ENCODE results near the gene HDAC5.
"Not testable (repeated sequence)": the region's sequence is repeated elsewhere in the genome, so short reads cannot be mapped to it uniquely, and the experiment has no call there.

The HDAC5 gene

GRCh38 chr17:44123356-44124117 is at the start of gene HDAC5:
Gene HDAC5 (minus strand): TSS chr17:44123641. CDS start chr17:44117515, 6,126 bp downstream.
- DNase-seq: peak; percentile 84

GRCh38 chr17:44171931-44172455 is 48.6 kb upstream of the HDAC5 start:
- no peak for DNase-seq

- peak; percentile 32 for DNase-seq
Observed at GRCh38 chr17:44170499-44171201, 47.2 kb upstream of the HDAC5 start, which contains the start of gene ASB16. Gene ASB16 (plus strand): TSS chr17:44170704. CDS start chr17:44170790, 86 bp downstream.

- DNase-seq: no peak
Observed at GRCh38 chr17:44170135-44170498, 46.7 kb upstream of the HDAC5 start.

- DNase-seq: peak; percentile 50
Observed at GRCh38 chr17:44167181-44167861, 43.9 kb upstream of the HDAC5 start.

- no peak for DNase-seq
Observed at GRCh38 chr17:44164476-44164875, 41.0 kb upstream of the HDAC5 start.

- DNase-seq: no peak
Observed at GRCh38 chr17:44159519-44160210, 36.2 kb upstream of the HDAC5 start.

- no peak for DNase-seq
Observed at GRCh38 chr17:44155488-44155887, 32.0 kb upstream of the HDAC5 start.

- DNase-seq: no peak
Observed at GRCh38 chr17:44152875-44153274, 29.4 kb upstream of the HDAC5 start.

- DNase-seq: no peak
Observed at GRCh38 chr17:44149750-44150329, 26.4 kb upstream of the HDAC5 start.

GRCh38 chr17:44149066-44149465 is 25.6 kb upstream of the HDAC5 start:
- DNase-seq: not testable (repeated sequence)

GRCh38 chr17:44147812-44148211 is 24.4 kb upstream of the HDAC5 start:
- no peak for DNase-seq

- no peak for DNase-seq
Observed at GRCh38 chr17:44146375-44147346, 23.2 kb upstream of the HDAC5 start.

GRCh38 chr17:44144966-44145739 is 21.7 kb upstream of the HDAC5 start:
- no peak for DNase-seq

GRCh38 chr17:44143921-44144320 is 20.5 kb upstream of the HDAC5 start:
- DNase-seq: not testable (repeated sequence)

GRCh38 chr17:44137891-44138709 is 14.7 kb upstream of the HDAC5 start:
- DNase-seq: peak; percentile 67

GRCh38 chr17:44134752-44135568 is 11.5 kb upstream of the HDAC5 start:
- DNase-seq: no peak

- no peak for DNase-seq
Observed at GRCh38 chr17:44133918-44134476, 10.6 kb upstream of the HDAC5 start.

Data from NCI-H2029 (cell line).